ENCODE measurements around the gene AVEN.

GRCh38 chr15:33980159-33980558, 58.8 kb downstream of the AVEN start:
- no peak for TF ChIP-seq CTCF (IDR thresholded peaks at IDR 0.05; ENCODE audit: low read depth, low read length, poor library complexity, severe bottlenecking)
- TF ChIP-seq EZH2phosphoT487 (IDR thresholded peaks at IDR 0.05; ENCODE audit: borderline replicate concordance, low read length): no peak
